OCI-LY7 (cell line): ENCODE measurements around the gene PAK4.

Experiments
- CTCF ChIP-seq: fragments of 200-600 bp; sonication (generic); conservative IDR thresholded peaks from 2 replicates; pipeline ENCODE4 v1.5.1; 2014; ENCODE audit warnings: mild to moderate bottlenecking, antibody characterized with exemption, low read length, moderate library complexity, mixed read lengths
- EZH2phosphoT487 ChIP-seq: fragments of 200-600 bp; sonication (generic); IDR thresholded peaks from 2 replicates; pipeline ENCODE4 v1.6.1; 2018; ENCODE audit warnings: low read depth, borderline replicate concordance, mild to moderate bottlenecking, mixed run types, antibody characterized with exemption, low read length, moderate library complexity, mixed read lengths

- TF ChIP-seq CTCF (no peak), EZH2phosphoT487 (no peak)
Observed at GRCh38 chr19:39080431-39080830, 45.2 kb upstream of the PAK4 start.
